Measurements from ENCODE around the gene FAM184B.

The FAM184B gene

DNA sequence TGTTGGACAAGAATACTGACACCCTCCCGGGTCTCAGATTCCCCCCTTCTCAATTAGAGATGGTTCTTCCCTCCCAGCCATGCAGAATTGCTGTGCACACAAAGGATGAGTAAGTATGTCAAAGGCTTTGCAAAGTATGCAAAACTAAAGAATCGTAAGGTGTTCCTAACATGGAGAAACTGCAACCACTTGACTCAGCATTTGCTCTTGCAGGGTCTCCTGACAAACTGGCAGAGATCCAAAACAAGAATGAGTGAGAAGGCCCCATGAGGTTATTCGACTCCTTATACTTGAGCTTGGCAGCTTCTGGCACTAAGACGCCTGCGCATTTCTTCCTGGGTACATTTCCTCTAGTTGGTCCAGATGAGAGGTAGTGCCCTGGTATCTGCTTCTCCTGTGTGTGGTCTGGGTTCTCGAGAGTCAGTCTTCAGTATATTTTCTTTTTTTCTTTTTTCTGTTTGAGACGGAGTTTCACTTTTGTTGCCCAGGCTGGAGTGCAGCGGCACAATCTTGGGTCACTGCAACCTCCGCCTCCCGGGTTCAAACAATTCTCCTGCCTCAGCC lies 8.2 kb downstream of the FAM184B start:
- no peak for DNase-seq

DNA sequence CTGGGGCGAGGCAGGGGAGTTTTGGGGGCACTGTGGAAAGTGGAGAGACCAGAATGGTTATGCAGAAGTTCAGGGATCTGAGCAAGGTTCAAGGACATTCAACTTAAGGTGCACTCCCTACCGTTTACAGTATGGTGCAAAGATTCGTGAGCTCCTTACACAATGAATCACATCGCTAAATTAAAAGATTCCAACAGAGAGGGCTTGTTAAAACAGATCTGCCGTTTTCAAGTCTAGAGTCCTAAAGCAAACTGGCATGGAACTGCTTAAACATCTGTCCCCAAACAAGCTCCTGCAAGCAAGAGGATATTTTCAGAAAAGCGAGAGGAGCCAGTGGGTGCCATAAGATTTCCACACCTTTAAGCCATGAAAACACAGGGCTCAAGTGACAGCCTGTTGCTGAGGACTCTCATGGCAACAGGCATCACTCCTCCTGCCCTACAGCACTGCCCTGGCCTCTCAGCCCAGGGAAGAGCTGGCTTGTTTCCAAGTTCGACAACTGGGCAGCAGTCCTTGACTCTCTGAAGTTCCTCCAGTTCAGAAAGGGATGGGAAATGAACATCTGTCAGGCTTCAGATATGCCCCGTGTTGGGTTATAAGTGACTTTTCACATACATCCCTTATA lies 10.0 kb downstream of the FAM184B start:
- DNase-seq = no peak

DNA sequence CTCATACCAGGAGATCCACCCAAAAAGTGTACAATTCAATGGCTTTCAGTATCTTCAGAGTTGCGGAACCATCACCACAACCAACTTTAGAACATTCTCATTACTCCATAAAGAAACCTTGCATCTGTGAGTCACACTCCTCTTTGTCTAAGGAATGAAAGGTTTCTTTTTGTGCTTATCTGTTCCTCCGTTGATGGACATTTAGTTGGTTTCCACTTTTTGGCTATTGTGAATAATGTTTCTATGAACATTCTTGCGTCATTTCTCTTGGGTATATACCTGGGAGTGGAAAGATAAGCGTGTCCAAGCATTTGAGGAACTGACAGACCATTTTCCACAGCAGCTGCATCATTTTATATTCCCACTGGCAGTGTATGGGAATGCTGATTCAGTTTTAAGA lies 10.6 kb downstream of the FAM184B start:
- DNase-seq = no peak

DNA sequence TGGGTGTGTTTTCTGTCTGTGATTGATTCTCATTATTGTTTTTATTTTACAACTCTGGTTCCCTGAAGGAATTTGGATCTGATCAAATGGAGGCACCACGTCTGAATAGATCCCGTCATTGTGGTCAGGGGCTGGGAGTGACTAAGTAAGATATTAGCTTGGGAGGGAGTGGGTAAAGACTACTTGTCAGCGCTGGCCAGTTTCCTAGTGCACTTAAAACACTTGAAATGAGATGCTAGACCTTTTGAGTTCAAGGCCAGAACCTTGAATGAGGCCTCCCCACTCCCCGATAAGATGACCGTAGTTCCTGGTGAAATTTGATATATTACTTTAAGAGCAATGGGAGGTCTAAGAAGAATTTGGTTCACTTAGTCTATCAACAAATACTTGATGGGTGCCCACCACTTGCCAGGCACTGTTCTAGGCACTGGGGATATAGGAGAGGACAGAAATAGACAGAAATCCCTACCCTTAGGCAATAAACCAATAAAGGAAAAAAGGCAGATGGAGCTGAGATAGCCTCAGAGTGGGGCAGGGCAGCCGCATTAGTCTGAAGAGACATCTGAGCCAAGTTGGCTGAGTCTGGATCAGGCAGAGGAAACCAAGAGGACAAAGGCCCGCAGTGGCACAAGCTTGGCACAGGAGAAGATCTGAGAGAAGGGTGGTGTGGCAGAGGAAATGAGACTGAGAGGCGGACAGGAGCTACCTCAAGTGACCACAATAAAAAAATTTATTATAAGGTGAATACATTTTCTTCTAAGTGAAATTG lies 11.8 kb downstream of the FAM184B start:
- no peak for DNase-seq

DNA sequence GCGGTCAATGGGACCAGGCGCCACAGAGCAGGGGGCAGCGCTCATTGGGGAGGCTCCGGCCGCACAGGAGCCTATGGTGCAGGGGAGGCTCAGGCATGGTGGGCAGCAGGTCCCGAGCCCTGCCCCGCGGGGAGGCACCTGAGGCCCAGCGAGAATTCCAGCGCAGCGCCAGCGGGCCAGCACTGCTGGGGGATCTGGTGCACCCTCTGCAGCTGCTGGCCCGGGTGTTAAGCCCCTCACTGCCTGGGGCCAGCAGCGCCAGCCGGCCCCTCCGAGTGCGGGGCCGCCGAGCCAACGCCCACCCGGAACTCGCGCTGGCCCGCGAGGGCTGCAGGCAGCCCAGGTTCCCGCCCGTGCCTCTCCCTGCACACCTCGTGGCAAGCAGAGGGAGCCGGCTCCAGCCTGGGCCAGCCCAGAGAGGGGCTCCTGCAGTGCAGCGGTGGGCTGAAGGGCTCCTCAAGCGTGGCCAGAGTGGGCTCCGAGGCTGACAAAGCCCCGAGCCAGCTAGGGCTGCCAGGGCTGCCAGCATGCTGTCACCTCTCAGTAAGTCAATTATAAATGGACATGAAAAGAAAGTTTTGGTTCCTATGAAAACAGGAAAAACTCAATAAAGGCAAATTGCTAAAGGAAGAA lies 14.5 kb downstream of the FAM184B start:
- no peak for DNase-seq

DNA sequence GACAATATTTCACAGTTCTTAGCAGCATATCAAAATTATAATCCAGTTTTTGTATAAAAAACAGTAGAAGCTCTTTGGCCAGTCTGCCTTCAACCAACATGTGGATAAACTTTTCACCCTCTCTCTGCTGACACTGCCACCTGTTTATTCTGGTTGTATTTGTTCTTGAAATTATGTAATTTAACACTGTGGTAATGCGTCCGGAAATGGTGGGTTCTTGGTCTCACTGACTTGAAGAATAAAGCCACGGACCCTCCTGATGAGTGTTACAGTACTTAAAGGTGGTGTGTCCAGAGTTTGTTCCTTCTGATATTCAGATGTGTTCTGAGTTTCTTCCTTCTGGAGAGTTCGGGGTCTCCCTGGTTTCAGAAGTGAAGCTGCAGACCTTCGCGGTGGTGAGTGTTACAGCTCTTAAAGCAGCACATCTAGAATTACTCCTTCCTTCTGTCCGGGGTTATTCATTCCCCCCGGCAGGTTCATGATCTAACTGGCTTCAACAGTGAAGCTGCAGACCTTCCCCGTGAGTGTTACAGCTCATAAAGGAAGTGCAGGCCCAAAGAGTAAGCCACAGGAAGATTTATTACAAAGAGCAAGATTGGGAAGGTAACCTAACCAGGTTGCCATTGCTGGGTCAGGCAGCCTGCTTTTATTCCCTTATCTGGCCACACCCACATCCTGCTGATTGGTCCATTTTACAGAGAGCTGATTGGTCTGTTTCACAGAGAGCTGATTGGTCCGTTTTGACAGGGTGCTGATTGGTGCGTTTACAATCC lies 15.7 kb downstream of the FAM184B start:
- peak in 1 of 5 experiments; percentile 3 for DNase-seq

DNA sequence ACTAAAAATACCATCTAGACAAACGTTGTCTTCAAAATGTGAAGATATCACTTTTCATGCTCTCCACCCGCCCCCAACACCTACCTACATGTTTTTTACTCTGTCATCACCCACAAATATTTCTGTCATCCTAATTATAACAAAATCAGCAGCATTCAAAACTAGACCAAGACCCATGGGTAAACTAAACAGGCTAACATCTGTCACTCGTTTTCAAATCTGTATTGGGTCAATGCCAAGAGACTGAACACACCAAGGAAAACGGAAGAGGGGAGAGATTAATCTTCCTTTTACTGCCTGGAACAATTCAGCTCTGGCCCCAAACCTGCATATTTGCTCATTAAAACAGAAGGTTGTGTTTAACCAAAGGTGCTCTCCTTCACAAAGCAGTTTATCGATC lies 17.5 kb downstream of the FAM184B start:
- no peak for DNase-seq

DNA sequence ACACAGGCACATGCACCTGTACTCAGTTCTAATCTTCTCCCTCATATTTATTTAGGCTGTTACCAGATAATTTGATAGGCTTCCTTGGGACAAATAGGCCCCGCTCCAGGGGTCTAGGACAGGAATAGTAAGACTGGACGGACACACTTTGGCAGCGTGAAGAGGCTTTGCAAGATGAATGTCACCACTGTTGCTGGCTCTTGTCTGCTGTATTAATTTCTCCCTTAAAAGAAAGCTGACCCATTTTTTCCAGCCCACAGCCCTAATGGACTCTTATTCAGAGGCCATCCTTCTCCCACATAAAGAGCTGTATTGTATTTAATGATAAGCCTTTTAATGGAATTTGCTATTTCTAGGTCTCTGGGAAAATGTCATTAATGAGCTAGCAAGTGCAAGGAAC lies 18.0 kb downstream of the FAM184B start:
- DNase-seq = no peak

DNA sequence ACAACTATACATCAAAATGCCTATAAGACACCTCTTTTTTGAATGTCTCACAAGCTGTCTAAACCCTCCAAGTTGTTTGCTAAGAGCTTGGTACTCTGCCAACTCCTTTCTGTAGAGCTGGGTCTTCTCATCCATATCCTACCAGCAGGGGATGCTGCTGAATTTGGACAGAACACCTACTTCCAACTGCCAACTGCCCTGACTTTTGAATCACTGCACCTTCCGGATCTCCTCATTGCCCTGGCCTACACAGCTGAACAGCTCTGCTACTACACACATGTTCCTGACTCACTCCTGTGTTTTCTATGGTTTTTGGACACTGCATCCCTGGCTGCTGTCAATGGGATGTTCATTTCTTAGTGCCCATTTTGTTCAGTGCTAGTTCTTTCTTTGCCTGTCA lies 18.7 kb downstream of the FAM184B start:
- peak in 1 of 5 experiments; percentile 31 for DNase-seq

DNA sequence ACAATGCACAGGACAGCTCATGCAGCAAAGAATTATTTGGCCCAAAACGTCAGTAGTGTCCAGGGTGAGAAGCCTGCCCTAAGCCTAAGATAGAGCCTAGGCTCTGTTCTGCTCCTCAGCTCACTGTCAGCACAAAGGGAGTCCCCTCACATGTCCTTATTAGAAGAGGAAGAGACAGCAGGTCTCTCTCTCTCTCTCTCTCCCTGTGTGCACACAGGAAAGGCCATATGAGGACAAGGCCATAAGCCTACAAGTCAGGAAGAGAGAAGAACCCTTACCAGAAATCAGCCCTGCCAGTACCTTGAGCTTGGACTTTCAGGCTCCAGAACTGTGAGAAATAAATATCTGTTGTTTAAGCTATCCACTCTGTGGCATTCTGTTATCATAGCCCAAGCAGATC lies 20.4 kb downstream of the FAM184B start:
- no peak for DNase-seq

DNA sequence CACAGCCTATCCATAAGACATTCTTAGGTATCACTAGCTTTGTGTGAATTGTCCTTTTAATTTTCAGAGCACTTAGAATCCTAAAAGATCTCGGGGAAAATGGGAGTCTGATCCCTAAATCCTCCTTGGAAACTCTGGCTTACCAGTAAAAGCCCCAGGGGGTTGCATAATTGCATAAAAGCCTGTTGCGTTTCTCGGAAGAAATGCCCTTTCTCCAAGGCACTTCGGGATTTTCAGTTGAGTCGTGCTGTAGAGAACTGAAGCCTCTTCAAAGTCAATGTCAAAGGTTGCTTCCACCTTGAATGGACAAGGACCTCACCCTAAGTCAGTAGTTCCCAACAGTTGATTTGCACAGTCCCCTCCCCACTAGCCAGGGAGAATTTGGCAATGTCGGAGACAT lies 20.8 kb downstream of the FAM184B start:
- no peak for DNase-seq

DNA sequence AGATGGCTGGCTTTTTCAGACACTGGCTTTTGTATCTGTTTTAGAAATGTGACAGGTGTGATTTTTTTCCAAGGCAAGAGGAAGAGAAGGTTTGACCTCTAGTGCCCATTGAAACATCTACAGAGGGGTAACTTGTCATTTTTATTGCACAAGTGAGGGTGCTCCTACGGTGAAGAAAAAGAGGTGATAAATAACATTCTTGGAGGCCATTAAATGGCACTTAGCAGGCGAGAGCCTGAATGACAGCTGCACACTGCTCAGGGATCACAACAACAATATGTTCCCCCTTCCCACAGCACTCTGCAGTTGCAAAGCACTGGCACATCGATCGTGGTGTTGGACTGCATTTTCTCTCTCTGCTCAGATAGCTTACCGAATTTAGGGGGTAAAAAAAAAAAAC lies 22.9 kb downstream of the FAM184B start:
- DNase-seq = no peak

DNA sequence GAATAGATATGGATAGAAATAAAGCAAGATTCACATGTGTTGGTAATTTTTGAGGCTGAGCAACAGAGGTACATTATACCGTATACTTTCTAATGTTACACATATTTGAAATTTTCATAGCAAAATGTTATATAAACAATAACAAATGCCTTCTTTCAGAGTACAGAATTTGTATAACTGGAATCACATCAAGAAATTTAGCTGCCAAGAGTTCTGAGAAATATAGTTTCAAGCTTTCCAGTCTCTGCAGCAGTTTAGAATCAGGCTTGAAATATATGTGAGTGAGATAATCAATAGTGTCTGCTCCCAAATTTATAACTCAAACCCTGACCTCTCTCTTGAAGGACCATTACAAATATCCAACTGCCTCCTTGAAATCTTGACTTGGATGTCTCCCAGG lies 23.8 kb downstream of the FAM184B start:
- no peak for DNase-seq

DNA sequence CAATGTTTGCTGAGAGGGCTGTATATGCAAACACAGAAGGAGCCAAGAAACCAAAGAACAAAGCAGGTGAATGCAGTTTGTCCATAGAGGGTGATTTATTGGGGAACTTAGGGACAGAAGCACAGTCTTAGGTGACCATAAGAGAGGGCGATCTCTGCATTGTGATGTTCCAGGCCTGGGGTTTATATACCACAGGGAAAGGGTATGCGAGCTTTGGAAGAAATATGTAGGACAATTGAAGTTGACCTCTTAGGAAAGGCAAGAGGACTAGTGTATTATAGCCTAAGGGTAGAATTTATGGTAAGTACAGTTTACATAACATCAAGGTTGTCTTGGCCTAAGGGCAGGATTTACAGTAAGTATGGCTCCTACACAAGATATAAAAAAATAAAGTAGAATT lies 27.8 kb downstream of the FAM184B start:
- DNase-seq = no peak

DNA sequence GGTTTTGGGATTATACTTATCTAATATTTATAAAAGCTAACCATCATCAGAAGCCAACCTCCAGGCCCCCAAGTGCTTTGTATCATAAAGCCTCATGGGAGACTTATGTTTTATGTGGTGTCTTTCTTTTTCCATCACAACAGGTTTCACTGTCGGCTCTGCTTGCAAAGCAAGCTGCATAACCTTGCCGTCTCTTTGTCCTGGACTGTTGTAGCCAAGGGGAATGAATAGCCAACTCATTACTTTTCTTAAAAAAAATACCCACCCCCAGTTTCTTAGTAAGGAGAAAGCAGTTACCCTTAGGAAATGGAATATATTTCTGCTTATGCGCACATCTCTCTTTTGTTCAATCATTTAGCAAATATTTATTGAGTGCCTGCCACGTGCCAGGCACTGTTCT lies 40.7 kb downstream of the FAM184B start:
- DNase-seq = no peak

DNA sequence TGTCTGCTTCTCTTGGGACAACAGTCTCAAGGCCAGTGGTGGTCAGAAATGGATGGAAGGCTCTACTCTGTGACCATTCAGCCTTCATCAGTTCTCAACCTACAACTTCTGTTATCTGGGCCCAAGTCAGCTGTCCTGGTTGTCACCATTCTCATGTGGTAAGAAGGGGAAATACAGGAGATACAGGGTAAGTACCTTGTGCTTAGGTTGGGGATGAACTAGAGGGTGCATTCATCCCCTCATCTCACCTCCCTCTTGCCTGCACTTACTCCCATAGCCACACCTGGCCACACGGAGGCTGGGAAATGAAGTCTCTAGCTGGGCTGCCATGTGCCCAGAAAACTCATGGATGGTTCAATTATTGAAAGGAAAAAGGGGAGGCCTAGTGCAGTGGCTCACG lies 44.9 kb downstream of the FAM184B start:
- DNase-seq = no peak

DNA sequence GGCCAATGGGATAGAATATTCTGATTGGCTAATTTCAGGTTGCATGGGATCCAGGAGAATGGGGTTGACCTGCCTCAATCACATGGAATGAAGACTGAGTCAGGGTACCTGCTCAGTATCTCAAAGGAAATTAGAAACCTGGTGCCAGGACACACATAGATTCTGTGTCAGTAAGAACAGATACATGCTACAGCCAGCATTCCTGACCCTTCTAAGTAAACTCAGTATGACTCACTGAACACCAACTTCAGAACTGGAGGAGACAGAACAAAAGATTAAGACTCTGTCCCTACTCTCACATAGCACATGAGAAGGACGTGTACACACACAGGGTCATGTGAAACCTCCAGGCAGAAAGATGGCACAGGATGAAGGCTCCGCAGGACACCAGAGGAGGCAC lies 54.5 kb downstream of the FAM184B start:
- DNase-seq = no peak

DNA sequence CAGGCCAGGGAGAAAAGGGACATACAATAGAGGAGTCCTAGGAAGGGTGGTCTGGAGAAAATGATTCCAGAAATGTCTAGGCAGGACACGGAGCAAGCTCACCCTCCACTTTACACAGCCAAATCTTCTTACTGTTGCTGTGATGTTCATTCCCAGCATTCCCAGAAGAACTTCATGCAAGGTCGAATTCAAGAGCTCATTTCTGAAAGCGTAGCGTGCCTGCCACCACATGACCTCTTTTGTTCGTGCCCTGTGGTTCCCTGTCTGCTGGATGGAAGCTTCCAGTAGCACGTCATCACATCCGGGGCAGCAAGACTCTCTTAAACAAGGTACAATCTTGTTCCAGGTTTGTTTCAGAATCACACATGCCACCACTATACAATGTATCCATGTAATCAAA lies 57.8 kb downstream of the FAM184B start:
- DNase-seq = no peak

DNA sequence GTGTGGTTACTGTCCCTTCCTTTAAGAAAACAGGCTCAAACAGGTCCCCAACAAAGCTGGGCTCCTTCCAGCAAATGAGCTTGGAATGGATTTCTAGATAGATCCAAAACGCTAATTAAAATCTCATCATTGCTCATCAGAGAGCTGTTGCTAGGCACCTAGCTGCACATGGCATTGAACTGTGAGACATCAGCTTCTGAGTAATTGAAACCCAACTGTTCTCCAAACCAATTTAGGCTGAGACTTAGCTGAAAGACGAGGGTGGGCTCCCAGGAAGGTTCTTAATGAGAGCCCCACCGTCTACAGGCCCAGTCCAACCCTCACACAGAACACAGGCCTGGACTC lies 59.1 kb downstream of the FAM184B start:
- DNase-seq = no peak

DNA sequence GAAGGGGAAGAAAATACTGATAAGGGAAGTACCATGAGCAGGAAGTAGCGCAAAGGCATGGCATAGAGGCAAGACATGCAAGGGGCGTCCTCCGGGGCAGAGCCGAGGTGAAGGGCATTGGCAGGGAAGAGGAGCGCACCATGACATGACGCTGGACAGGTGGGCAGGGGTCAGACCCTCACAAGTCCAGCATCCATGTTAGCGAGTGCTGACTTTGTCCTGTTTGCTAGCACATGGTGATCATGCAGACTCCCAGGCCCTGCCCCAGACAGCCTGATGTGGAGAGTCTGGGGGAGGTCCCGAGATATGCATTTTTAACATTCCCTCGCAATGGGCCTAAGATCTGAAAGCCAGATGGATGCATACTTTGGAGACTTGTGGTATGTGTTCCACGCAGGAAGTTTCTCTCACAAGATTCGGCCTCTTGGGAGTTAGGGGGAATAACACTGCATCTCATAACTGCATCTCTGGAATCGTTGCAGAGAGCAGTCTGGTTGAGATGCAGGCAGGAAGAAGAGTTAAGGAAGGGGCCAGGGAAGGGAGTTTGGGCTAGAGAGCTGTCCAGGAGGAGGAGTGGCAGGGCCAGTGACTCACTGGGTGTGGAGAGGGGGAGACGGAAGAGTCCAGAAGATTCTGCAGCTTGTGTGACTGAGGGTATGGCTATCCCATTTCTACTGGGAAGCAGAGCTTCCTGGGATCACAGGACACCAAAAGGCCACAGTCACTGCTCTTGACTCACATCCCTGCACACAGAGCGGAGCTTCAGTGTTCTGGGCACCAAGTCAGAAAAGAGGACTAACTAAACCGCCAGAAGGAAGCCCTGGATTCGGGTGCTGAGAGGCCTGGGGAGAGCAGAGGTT lies 59.7 kb downstream of the FAM184B start:
- no peak for DNase-seq

DNA sequence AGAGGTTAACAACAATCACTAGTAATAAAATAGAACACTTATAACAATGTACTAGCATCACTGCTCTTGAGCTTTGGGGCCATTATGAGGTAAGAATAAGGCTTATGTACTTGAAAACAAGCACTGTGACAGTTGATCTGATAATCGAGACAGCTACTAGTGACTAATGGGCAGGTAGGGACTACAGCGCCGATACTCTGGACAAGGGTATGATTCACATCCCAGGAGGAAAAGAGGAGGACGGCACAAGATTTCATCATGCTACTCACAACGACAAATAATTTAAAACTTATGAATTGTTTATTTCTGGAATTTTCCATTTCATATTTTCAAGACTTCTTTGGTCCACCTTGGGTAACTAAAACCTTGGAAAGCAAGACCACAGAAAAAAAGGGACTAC lies 62.3 kb downstream of the FAM184B start:
- no peak for DNase-seq

DNA sequence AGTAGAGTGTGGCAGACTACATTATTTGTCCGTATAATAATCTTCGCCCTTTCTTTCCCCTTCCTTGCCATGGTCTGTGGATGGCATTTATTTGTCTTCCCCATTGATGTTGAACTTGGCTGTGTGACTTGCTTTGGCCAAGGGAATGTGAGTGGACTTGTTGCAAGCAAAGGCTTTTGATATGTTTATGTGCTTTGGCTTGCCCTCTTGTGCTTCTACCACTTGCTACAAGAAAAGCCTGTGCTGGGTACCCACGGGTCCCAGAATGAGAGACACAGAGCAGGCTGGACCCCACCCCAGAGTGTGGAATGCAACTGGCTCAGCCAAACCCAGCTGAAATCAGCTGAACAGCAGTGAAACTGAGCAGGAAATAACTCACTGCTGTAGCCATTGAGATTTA lies 63.0 kb downstream of the FAM184B start:
- no peak for DNase-seq

Data from T-helper 2 cell (primary cell).